Measurements from ENCODE around the gene NXPE2. TPM values are rescaled to one million over a fixed set of nuclear protein-coding genes. Genes with fewer than 3 reads are reported as not detected.

NXPE2 gene
- total RNA-seq, 1 experiment from 2014 or later, result 0.11 TPM

GRCh38 chr11:114724916-114725524 lies 46.7 kb downstream of the NXPE2 start:
- Histone ChIP-seq H2AK5ac (ENCODE audit: insufficient read length, low read length) (no peak overlapping the region), H3K23me2 (ENCODE audit: insufficient read length, low read depth, low read length, poor library complexity, severe bottlenecking) (no peaks in the 10 kb centered on the region), H3K27me3 (ENCODE audit: insufficient read depth, low read length) (no peaks in the 10 kb centered on the region), H2BK5ac (ENCODE audit: insufficient read length, low read length) (no peak overlapping the region), H3K14ac (ENCODE audit: insufficient read depth, low read length) (no peak overlapping the region), H4K91ac (ENCODE audit: insufficient read length, low read depth, low read length) (no peak overlapping the region), H4K8ac (replicated peaks; ENCODE audit: insufficient read length, low read depth, low read length) (no peak overlapping the region), H4K5ac (ENCODE audit: insufficient read length, low read depth, low read length) (no peak overlapping the region), H3K79me2 (ENCODE audit: insufficient read depth, low read length) (no peaks in the 10 kb centered on the region), H2BK120ac (ENCODE audit: low read depth, low read length, poor library complexity, severe bottlenecking) (no peak overlapping the region), H3K79me1 (ENCODE audit: insufficient read depth, low read depth, low read length, poor library complexity, severe bottlenecking) (no peaks in the 10 kb centered on the region), H3K4me1 (ENCODE audit: insufficient read depth, low read length) (no peaks in the 10 kb centered on the region), H3K27ac (ENCODE audit: insufficient read length, low read depth, low read length) (no peak overlapping the region), H3T11ph (ENCODE audit: low read length) (no peak overlapping the region), H3K56ac (ENCODE audit: insufficient read length, low read depth, low read length) (no peak overlapping the region), H3K18ac (ENCODE audit: insufficient read length, low read depth, low read length) (no peak overlapping the region), H2BK12ac (ENCODE audit: insufficient read length, low read depth, low read length) (no peak overlapping the region), H3K23ac (ENCODE audit: insufficient read length, low read depth, low read length) (no peak overlapping the region), H2AFZ (ENCODE audit: low read length) (no peak overlapping the region), H3K4ac (ENCODE audit: low read depth, low read length) (no peak overlapping the region), H4K20me1 (ENCODE audit: control insufficient read depth, insufficient read depth, insufficient read length) (no peaks in the 10 kb centered on the region), H2BK20ac (ENCODE audit: low read depth, low read length, poor library complexity, severe bottlenecking) (no peak overlapping the region), H3K9ac (ENCODE audit: extremely low read depth, insufficient read length, low read length) (no peak overlapping the region), H3K9me3 (ENCODE audit: control insufficient read depth, low read depth, low read length) (no peaks in the 10 kb centered on the region), H3K4me2 (ENCODE audit: insufficient read depth, insufficient read length, low read length) (no peak overlapping the region), H2BK15ac (ENCODE audit: low read depth, low read length) (no peak overlapping the region)
- no CpG with 5 or more reads among the region's 3 CpGs for WGBS (ENCODE audit: extremely low coverage, insufficient read length, low lambda C conversion rate)
- DNase-seq, result no peak
- Mint-ChIP-seq H3K36me3 (ENCODE audit: insufficient read depth in 1 of 3, low read depth in 3 of 3) (no peaks in the 10 kb centered on the region), H3K27ac (no peak overlapping the region), H3K27me3 (ENCODE audit: low read depth) (peaks cover 11% of the 10 kb centered on the region), H3K9me3 (no peaks in the 10 kb centered on the region; a peak in 1 of 5 replicates), H3K4me3 (no peak overlapping the region), H3K4me1 (no peaks in the 10 kb centered on the region)
- no peak for TF ChIP-seq CTCF (conservative IDR thresholded peaks at IDR 0.05)

Measured in H9 (cell line).